ENCODE data around the gene PLD1.

PLD1 gene

GRCh38 chr3:171799501-171799900 lies 10.8 kb downstream of the PLD1 start:
- Histone ChIP-seq H3K27me3 (replicated peaks; ENCODE audit: control insufficient read depth, insufficient read depth, low read length, poor library complexity, severe bottlenecking) (no peaks in the 10 kb centered on the region), H3K9me3 (ENCODE audit: control insufficient read depth, low read length) (no peaks in the 10 kb centered on the region), H3K36me3 (ENCODE audit: control insufficient read depth, insufficient read depth, low read length) (no peaks in the 10 kb centered on the region), H3K4me1 (ENCODE audit: control insufficient read depth, insufficient read depth, low read length, poor library complexity, severe bottlenecking) (no peaks in the 10 kb centered on the region), H3K4me3 (ENCODE audit: insufficient read depth, low read depth, low read length, poor library complexity, severe bottlenecking) (no peak overlapping the region), H3K27ac (ENCODE audit: insufficient read depth, low read length, poor library complexity, severe bottlenecking) (no peak overlapping the region)
- no peak for DNase-seq

DNA sequence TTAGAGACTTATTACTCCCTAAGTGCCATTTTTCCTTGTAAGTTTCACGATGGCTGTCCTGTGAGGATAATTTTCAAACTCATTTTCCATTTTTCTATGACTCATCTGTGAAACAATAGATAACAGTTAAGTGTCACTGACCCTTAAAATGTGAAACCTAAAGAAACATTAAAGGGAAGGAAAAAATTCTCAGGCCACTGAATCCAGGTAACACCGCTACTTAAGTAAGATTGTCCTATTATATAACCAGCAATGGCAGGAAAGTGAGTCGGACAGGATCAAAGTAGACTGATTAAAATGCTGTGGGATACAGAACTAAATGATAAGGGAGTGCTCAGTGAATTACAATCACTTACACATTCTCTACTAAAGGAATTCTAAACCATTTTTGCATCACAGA lies 12.4 kb downstream of the PLD1 start:
- Histone ChIP-seq H3K27me3 (replicated peaks; ENCODE audit: control insufficient read depth, insufficient read depth, low read length, poor library complexity, severe bottlenecking) (no peaks in the 10 kb centered on the region), H3K4me1 (ENCODE audit: control insufficient read depth, insufficient read depth, low read length, poor library complexity, severe bottlenecking) (no peaks in the 10 kb centered on the region), H3K27ac (ENCODE audit: insufficient read depth, low read length, poor library complexity, severe bottlenecking) (no peak overlapping the region), H3K9me3 (ENCODE audit: control insufficient read depth, low read length) (no peaks in the 10 kb centered on the region), H3K36me3 (ENCODE audit: control insufficient read depth, insufficient read depth, low read length) (no peaks in the 10 kb centered on the region), H3K4me3 (ENCODE audit: insufficient read depth, low read depth, low read length, poor library complexity, severe bottlenecking) (no peak overlapping the region)
- DNase-seq: no peak

DNA sequence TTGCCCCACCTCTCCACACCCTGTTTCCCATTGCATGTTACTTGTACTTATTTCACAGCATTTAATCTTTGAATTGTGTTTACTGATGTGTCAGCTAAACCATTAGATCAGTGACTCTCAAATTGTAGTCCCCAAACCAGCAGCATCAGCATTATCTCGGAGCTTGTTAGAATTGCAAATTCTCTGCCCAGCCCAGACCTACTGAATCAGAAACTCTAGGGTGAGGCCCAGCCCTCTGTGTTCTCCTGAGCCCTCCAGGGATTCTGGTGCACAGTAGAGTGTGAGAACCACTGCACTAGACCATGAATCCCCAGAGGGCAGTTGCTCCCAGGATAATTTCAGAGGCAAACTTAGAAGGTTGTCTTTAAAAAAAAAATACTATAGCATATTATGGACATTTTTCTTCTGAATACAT lies 13.0 kb downstream of the PLD1 start:
- no peaks in the 10 kb centered on the region for H3K9me3 ChIP-seq (ENCODE audit: control insufficient read depth, low read length)
- H3K27me3 ChIP-seq (replicated peaks; ENCODE audit: control insufficient read depth, insufficient read depth, low read length, poor library complexity, severe bottlenecking): no peaks in the 10 kb centered on the region
- H3K4me3 ChIP-seq (ENCODE audit: insufficient read depth, low read depth, low read length, poor library complexity, severe bottlenecking): no peak overlapping the region
- no peak for DNase-seq
- no peaks in the 10 kb centered on the region for H3K36me3 ChIP-seq (ENCODE audit: control insufficient read depth, insufficient read depth, low read length)
- no peak overlapping the region for H3K27ac ChIP-seq (ENCODE audit: insufficient read depth, low read length, poor library complexity, severe bottlenecking)
- no peaks in the 10 kb centered on the region for H3K4me1 ChIP-seq (ENCODE audit: control insufficient read depth, insufficient read depth, low read length, poor library complexity, severe bottlenecking)

- DNase-seq: no peak
- Histone ChIP-seq H3K27ac (ENCODE audit: insufficient read depth, low read length, poor library complexity, severe bottlenecking) (no peak overlapping the region), H3K27me3 (replicated peaks; ENCODE audit: control insufficient read depth, insufficient read depth, low read length, poor library complexity, severe bottlenecking) (no peaks in the 10 kb centered on the region), H3K4me3 (ENCODE audit: insufficient read depth, low read depth, low read length, poor library complexity, severe bottlenecking) (no peak overlapping the region), H3K4me1 (ENCODE audit: control insufficient read depth, insufficient read depth, low read length, poor library complexity, severe bottlenecking) (no peaks in the 10 kb centered on the region), H3K9me3 (ENCODE audit: control insufficient read depth, low read length) (no peaks in the 10 kb centered on the region), H3K36me3 (ENCODE audit: control insufficient read depth, insufficient read depth, low read length) (no peaks in the 10 kb centered on the region)
Measured at GRCh38 chr3:171796625-171797264, 13.5 kb downstream of the PLD1 start.

DNA sequence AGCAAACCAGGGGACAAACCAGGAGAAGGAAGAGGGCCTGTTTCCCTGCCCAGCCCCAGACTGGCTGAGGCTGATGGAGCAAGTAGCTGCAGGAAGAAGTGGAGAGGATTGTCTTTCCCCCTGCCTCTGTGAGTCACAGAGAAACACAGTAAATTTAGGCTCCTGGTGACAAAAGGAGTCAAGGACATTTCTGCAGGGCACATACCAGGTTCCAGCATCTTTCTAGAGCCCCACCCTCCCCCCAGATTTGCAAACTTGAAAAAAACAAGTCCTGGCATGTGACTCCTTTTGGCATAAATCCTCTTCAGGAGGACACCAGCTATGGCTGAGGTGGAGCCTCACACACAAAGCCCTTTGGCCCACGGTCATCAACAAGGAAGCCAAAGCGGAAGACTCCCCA lies 17.8 kb downstream of the PLD1 start:
- H3K4me3 ChIP-seq (ENCODE audit: insufficient read depth, low read depth, low read length, poor library complexity, severe bottlenecking): no peak overlapping the region
- no peaks in the 10 kb centered on the region for H3K9me3 ChIP-seq (ENCODE audit: control insufficient read depth, low read length)
- no peak overlapping the region for H3K27ac ChIP-seq (ENCODE audit: insufficient read depth, low read length, poor library complexity, severe bottlenecking)
- no peaks in the 10 kb centered on the region for H3K36me3 ChIP-seq (ENCODE audit: control insufficient read depth, insufficient read depth, low read length)
- no peak for DNase-seq
- no peaks in the 10 kb centered on the region for H3K4me1 ChIP-seq (ENCODE audit: control insufficient read depth, insufficient read depth, low read length, poor library complexity, severe bottlenecking)
- H3K27me3 ChIP-seq (replicated peaks; ENCODE audit: control insufficient read depth, insufficient read depth, low read length, poor library complexity, severe bottlenecking): no peaks in the 10 kb centered on the region

DNA sequence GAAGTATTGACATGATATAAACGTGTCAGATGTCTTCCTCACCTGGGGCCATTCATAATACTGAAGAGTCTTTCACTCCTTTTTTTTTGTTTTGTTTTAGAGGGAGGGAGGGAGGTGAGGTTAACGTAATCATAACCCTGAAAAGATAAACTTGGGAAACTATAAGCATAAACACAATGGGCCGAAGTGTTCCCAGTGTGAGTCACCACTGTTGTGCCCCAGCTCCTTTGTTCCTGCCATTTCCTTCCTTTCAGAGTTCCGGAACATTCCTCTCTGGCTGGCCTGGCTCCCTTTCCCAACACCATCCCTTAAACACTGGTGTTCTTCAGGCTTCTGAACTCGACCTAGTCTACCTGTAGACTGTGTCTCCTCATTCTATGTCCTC lies 18.6 kb downstream of the PLD1 start:
- Histone ChIP-seq H3K9me3 (ENCODE audit: control insufficient read depth, low read length) (no peaks in the 10 kb centered on the region), H3K27ac (ENCODE audit: insufficient read depth, low read length, poor library complexity, severe bottlenecking) (no peak overlapping the region), H3K4me1 (ENCODE audit: control insufficient read depth, insufficient read depth, low read length, poor library complexity, severe bottlenecking) (no peaks in the 10 kb centered on the region), H3K27me3 (replicated peaks; ENCODE audit: control insufficient read depth, insufficient read depth, low read length, poor library complexity, severe bottlenecking) (no peaks in the 10 kb centered on the region), H3K36me3 (ENCODE audit: control insufficient read depth, insufficient read depth, low read length) (no peaks in the 10 kb centered on the region), H3K4me3 (ENCODE audit: insufficient read depth, low read depth, low read length, poor library complexity, severe bottlenecking) (no peak overlapping the region)
- no peak for DNase-seq

GRCh38 chr3:171790898-171791691 lies 19.2 kb downstream of the PLD1 start:
- Histone ChIP-seq H3K4me1 (ENCODE audit: control insufficient read depth, insufficient read depth, low read length, poor library complexity, severe bottlenecking) (no peaks in the 10 kb centered on the region), H3K4me3 (ENCODE audit: insufficient read depth, low read depth, low read length, poor library complexity, severe bottlenecking) (no peak overlapping the region), H3K27me3 (replicated peaks; ENCODE audit: control insufficient read depth, insufficient read depth, low read length, poor library complexity, severe bottlenecking) (no peaks in the 10 kb centered on the region), H3K36me3 (ENCODE audit: control insufficient read depth, insufficient read depth, low read length) (no peaks in the 10 kb centered on the region), H3K9me3 (ENCODE audit: control insufficient read depth, low read length) (no peaks in the 10 kb centered on the region), H3K27ac (ENCODE audit: insufficient read depth, low read length, poor library complexity, severe bottlenecking) (no peak overlapping the region)
- no peak for DNase-seq

DNA sequence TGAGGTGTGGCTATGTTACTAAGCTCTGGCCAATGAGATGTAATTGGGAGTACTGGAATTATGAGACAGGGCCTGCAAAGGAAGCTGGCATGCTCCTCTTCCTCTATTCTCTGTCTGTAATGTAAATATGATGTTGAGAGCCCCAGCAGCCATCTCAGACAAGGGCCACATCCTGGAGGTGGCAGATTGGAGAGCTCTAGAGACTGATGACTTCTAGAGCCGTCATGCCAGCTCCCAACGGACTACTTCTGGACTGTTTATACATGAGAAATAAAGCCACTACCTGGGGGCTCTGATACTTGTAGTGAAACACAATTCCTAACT lies 19.7 kb downstream of the PLD1 start:
- Histone ChIP-seq H3K4me1 (ENCODE audit: control insufficient read depth, insufficient read depth, low read length, poor library complexity, severe bottlenecking) (no peaks in the 10 kb centered on the region), H3K4me3 (ENCODE audit: insufficient read depth, low read depth, low read length, poor library complexity, severe bottlenecking) (no peak overlapping the region), H3K9me3 (ENCODE audit: control insufficient read depth, low read length) (no peaks in the 10 kb centered on the region), H3K27ac (ENCODE audit: insufficient read depth, low read length, poor library complexity, severe bottlenecking) (no peak overlapping the region), H3K36me3 (ENCODE audit: control insufficient read depth, insufficient read depth, low read length) (no peaks in the 10 kb centered on the region), H3K27me3 (replicated peaks; ENCODE audit: control insufficient read depth, insufficient read depth, low read length, poor library complexity, severe bottlenecking) (no peaks in the 10 kb centered on the region)
- DNase-seq: no peak

DNA sequence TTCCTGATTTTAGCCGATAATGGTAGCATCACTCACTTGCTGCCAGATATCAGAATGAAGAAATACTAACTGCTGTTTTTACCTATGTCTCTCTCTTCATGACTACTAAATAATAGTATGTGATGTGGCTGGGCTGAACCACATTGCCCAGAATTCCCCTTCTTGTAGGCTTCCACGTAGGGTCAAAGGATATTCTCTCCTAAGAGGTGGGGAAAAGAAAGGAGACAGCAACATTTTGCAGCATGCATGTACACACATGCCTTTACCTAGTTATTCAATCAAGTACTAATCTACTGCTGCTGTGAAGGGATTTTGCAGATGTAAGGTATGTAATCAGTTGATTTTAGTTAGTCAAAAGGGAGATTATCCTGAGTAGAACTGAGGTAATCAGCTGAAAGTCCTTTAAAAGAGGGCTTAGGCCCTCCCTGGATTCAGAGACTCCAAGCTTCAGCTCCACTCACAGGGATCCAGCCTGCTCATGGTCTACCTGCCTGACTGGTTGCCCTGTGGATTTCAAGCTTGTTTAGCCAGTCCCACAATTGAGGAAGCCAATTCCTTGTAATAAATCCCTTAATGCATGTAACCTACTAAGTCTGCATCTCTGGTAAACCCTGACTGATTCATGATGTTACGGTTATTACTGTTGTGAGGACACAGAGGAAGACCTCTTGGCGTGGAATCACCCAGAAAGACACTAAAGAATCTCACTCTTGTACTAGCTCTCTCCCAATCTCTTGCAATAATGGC lies 20.4 kb downstream of the PLD1 start:
- no peaks in the 10 kb centered on the region for H3K27me3 ChIP-seq (replicated peaks; ENCODE audit: control insufficient read depth, insufficient read depth, low read length, poor library complexity, severe bottlenecking)
- H3K36me3 ChIP-seq (ENCODE audit: control insufficient read depth, insufficient read depth, low read length): no peaks in the 10 kb centered on the region
- no peaks in the 10 kb centered on the region for H3K4me1 ChIP-seq (ENCODE audit: control insufficient read depth, insufficient read depth, low read length, poor library complexity, severe bottlenecking)
- DNase-seq: no peak
- no peak overlapping the region for H3K4me3 ChIP-seq (ENCODE audit: insufficient read depth, low read depth, low read length, poor library complexity, severe bottlenecking)
- H3K9me3 ChIP-seq (ENCODE audit: control insufficient read depth, low read length): no peaks in the 10 kb centered on the region
- H3K27ac ChIP-seq (ENCODE audit: insufficient read depth, low read length, poor library complexity, severe bottlenecking): no peak overlapping the region

Data from effector memory CD4-positive, alpha-beta T cell (primary cell).